ENCODE measurements around the gene ZDHHC13.

The ZDHHC13 gene

GRCh38 chr11:19116971-19117759 lies at the start of gene ZDHHC13:
Gene ZDHHC13 (plus strand): TSS chr11:19117168. CDS start chr11:19117250, 82 bp downstream.
- peak; percentile 96 for DNase-seq

GRCh38 chr11:19071255-19071654 lies 45.7 kb upstream of the ZDHHC13 start:
- peak; percentile 53 for DNase-seq

GRCh38 chr11:19072464-19072863 lies 44.5 kb upstream of the ZDHHC13 start:
- no peak for DNase-seq

GRCh38 chr11:19073454-19074415 lies 43.2 kb upstream of the ZDHHC13 start:
- no peak for DNase-seq

- DNase-seq, result no peak
Measured at GRCh38 chr11:19075636-19076035, 41.3 kb upstream of the ZDHHC13 start.

- peak; percentile 55 for DNase-seq
Measured at GRCh38 chr11:19076744-19077589, 40.0 kb upstream of the ZDHHC13 start.

- DNase-seq, result no peak
Measured at GRCh38 chr11:19077965-19078364, 39.0 kb upstream of the ZDHHC13 start.

GRCh38 chr11:19079643-19080440 lies 37.1 kb upstream of the ZDHHC13 start:
- no peak for DNase-seq

GRCh38 chr11:19080579-19080993 lies 36.4 kb upstream of the ZDHHC13 start:
- no peak for DNase-seq

GRCh38 chr11:19083166-19083565 lies 33.8 kb upstream of the ZDHHC13 start:
- no peak for DNase-seq

GRCh38 chr11:19084661-19085315 lies 32.2 kb upstream of the ZDHHC13 start:
- DNase-seq, result no peak

- DNase-seq, result no peak
Measured at GRCh38 chr11:19087658-19088057, 29.3 kb upstream of the ZDHHC13 start.

- no peak for DNase-seq
Measured at GRCh38 chr11:19088791-19089190, 28.2 kb upstream of the ZDHHC13 start.

GRCh38 chr11:19089421-19089820 lies 27.5 kb upstream of the ZDHHC13 start:
- no peak for DNase-seq

- no peak for DNase-seq
Measured at GRCh38 chr11:19091366-19091765, 25.6 kb upstream of the ZDHHC13 start.

- DNase-seq, result no peak
Measured at GRCh38 chr11:19092342-19092741, 24.6 kb upstream of the ZDHHC13 start.

- no peak for DNase-seq
Measured at GRCh38 chr11:19092850-19093249, 24.1 kb upstream of the ZDHHC13 start.

- no peak for DNase-seq
Measured at GRCh38 chr11:19093976-19094375, 23.0 kb upstream of the ZDHHC13 start.

- no peak for DNase-seq
Measured at GRCh38 chr11:19094859-19095258, 22.1 kb upstream of the ZDHHC13 start.

- DNase-seq, result no peak
Measured at GRCh38 chr11:19099093-19099492, 17.9 kb upstream of the ZDHHC13 start.

- no peak for DNase-seq
Measured at GRCh38 chr11:19100885-19101284, 16.1 kb upstream of the ZDHHC13 start.

Data from activated naive CD4-positive, alpha-beta T cell treated with anti-CD3 and anti-CD28 coated beads, Interleukin-2, amount 50 U/mL, for 16 hours (primary cell).